HG03521 (cell line): ENCODE data around the gene VGLL1.

Experiments used
- ATAC-seq: cut with Tn5 transposase; IDR thresholded peaks from one replicate; pipeline ENCODE4 v1.9.1; 2021; ENCODE audit warnings: mild to moderate bottlenecking, moderate library complexity; ENCODE audit not compliant: unreplicated experiment

The VGLL1 gene, protein sequence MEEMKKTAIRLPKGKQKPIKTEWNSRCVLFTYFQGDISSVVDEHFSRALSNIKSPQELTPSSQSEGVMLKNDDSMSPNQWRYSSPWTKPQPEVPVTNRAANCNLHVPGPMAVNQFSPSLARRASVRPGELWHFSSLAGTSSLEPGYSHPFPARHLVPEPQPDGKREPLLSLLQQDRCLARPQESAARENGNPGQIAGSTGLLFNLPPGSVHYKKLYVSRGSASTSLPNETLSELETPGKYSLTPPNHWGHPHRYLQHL

DNA sequence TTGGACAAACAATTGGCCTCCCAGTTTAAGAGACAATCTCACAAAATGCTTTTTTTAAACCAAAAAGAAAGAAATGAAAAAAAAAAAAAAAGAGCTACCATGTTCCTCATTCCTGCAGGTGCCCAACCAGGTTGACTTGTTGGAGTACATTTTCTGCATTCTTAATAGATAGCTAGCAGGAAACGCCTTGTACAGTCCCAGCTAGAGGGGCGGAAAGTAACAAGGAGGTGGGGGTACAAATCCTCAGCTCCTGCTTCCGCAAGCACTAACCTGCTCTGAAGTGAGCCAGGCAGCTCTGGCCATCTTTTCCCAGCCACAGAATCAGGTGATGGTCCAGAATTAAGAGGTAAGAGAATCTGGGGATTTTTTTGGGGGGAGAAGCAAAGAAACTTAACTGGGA, at the start of gene VGLL1:
Gene VGLL1 (plus strand): TSS at position 265 of the 400 bp plus-strand sequence. CDS start 3,806 bp downstream, outside the sequence.
- no peak for ATAC-seq

DNA sequence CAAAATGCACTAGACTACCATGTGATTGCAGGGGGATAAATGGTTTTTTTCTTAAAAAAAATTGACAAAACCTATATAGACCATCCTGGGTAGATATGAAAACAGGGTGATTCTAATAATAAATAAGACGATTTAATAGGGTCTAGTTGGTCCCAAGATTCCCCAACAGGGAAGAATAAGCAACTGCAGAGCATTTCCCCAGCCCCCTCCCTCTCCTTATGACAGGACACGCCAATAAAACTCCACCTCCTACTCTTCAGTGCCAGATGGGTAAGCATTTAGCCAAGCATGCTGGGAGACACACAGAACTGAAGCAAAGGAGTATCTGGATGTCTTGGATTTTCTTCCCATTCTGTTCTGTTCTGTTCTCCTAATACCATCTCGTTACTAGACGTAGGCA, 44.4 kb upstream of the VGLL1 start, which contains the start of gene BRS3:
Gene BRS3 (plus strand): TSS at position 301 of the 400 bp plus-strand sequence. CDS start 168 bp downstream, outside the sequence.
- no peak for ATAC-seq

DNA sequence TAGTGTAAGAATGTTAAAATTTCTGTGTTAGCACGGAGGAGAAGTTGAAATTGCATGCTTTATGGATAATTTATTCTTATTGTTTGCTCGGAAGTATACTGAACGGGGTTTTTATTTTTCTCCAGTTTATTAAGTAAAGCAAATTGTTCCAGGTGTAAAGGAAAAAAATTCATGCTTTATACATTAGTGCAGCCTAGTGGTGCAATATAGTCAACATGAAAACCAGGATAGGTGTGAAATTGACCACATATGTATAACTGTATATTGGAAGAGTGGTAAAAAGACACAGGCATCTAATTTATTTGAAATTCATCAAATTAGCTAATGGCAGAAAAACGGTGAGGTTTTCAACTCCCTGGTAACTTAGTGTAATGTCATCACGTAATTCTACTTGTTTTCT, 43.3 kb upstream of the VGLL1 start:
- no peak for ATAC-seq

DNA sequence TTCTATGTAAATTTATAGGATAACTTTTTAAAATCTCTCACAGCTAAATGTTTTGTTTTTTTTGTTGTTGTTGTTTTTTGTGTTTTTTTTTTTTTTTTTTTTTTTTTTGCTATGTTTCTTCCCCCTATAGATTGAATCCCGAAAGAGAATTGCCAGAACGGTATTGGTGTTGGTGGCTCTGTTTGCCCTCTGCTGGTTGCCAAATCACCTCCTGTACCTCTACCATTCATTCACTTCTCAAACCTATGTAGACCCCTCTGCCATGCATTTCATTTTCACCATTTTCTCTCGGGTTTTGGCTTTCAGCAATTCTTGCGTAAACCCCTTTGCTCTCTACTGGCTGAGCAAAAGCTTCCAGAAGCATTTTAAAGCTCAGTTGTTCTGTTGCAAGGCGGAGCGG, 40.2 kb upstream of the VGLL1 start:
- ATAC-seq, result no peak

DNA sequence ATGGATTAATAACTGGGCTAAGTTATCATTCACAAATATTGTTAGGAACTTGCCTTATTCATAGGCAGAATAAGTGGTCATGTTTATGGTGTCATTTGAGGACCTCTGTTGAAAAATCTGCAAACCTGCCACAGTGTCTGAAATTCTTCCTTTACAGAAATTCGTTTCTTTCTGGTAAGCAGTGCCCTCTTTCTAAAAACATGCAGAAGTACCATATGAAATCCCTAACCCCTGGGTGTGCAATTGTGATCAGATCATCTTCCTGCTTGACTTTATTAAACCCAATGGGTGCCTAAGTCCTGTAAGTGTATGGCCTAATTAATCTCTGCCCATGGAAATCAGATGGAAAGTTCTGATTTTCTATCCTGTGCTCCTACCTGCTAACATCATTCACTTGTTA, 39.0 kb upstream of the VGLL1 start:
- ATAC-seq, result no peak

DNA sequence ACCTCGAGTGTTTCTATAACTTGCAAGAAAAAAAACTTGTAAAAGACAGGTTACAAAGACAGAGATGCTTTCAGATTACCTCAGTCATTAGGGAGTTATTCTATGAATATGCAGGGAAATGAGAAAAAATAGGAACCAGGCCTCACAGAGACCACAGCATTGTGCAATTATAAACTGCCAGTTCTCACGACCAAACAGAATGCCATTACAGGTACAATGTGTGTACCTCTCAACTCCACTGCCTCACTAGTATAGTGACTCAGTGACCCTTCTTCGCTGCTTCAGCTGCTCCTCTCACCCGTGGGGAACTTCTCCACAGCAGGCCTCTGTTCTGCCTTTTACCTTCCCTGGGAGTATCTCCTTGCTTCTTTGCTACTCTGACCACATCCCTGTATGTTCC, 37.0 kb upstream of the VGLL1 start:
- no peak for ATAC-seq

DNA sequence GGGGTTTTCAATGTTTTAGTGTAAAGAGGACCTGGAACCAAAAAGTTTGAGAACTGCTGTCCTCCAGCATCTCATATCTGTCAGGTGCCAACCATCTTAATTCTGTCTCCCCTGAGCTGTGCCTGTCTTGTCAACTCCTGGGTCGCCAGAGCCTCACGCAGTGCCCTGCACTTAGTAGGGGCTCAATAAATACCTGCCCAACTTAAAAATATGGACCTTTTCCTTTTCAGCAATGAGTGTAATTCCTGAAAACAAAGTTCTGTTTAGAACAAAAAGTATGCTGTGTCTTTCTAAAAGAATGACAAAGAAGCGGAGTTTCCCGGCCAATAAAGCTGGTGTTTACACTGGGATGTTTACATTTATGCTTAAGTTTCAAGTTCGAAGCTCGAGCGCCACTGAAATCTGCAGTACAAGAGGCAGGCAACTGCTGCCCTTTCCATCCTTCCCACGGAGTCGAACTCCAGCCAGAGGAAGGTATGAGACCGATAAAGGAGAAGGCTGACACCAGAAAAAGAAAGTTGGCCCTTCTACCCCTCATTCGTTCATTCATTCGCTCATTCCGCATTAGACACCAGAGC, 35.7 kb upstream of the VGLL1 start:
- no peak for ATAC-seq

DNA sequence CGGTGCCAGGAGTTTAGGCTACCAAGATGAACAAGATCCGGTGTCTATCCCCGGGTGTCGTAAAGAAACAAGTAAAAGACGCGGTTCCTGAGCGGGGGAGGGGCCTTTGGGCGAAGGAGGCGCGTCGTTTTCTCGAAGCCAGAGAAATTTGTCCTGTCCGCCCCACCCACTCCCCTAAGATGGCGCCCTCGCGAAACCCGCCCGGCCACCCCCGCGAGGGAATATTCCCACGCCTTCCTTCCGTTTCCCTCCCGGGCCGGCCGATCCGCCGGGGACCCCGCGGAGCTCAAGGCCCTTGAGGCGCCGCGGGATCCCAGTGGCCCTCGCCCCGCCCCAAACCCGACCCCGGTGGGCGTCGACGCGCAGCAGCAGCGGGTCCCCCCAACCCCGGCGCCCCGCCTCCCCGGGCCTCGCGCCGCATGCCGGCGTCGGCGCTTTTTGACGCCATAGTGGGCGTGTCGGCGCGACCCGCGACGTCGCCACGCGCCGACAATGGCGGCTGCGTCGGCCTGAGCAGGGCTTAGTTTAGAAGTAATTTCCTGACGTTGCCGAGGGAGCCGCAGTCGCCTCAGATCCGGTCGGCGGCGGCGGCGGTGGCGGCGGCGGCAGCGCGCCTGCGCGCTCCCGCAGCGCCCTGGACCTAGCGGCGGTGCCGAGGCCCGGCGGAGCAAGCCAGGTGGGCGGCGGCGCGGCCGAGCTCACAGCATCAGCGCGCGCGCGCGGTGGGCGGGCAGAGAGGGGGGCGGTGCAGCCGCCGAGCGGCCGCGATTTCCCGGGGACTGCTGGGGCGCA, 35.1 kb upstream of the VGLL1 start:
- peak; percentile 78 for ATAC-seq

DNA sequence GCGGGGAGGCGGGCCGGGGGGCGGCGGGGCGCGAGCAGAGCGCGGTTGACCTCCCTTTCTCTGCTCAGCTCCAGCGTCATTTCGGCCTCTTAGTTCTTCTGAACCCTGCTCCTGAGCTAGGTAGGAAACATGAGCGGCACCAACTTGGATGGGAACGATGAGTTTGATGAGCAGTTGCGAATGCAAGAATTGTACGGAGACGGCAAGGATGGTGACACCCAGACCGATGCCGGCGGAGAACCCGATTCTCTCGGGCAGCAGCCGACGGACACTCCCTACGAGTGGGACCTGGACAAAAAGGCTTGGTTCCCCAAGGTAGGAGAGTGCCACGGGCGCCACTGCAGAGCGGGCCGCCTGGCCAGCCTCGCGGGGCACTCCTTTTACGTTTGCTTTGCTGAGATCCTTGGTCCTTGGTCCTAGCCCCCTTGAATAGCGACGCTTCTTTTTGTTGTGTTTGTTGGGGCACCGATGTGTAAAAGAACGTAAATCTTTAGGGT, 34.4 kb upstream of the VGLL1 start, which contains the start of gene HTATSF1:
Gene HTATSF1 (plus strand): TSS at position 37 of the 497 bp plus-strand sequence. CDS start 93 bp downstream, at position 130.
- ATAC-seq, result no peak

DNA sequence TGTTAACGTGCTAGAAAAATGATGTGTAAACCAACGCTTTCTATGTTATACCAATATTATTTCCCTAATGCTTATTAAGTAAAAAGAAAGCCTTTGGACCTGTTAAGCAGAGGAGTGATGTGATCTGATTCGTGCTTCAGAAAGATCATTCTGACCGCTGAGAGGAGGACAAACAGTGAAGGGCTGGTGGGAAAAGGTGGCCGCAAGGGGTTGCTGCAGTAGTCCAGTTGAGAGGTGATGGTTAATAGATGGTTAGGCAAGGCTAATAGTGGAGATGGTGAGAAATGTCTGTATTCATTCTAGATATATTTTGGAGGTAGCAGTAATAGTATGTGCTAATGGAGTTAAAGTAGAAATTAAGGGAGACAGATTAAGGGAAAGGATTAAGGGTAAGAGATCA, 12.9 kb upstream of the VGLL1 start:
- ATAC-seq, result no peak

DNA sequence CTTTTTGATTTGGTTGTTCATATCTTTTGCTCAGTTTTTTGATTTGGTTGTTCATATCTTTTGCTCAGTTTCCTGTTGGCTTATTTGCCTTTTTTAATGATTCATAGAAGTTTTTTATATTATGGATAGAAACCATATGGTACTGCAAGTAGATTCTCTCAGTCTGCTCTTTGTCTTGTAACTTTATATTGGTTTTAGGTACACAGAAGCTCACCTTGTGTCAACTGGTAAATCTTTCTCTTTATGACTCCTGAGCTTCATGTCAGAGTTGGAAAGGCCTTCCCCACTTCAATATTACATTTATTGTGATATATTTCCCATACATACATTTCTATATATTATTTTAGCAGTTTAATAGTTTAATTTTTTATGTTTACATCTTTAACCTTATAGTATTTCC, 8.2 kb upstream of the VGLL1 start:
- no peak for ATAC-seq

DNA sequence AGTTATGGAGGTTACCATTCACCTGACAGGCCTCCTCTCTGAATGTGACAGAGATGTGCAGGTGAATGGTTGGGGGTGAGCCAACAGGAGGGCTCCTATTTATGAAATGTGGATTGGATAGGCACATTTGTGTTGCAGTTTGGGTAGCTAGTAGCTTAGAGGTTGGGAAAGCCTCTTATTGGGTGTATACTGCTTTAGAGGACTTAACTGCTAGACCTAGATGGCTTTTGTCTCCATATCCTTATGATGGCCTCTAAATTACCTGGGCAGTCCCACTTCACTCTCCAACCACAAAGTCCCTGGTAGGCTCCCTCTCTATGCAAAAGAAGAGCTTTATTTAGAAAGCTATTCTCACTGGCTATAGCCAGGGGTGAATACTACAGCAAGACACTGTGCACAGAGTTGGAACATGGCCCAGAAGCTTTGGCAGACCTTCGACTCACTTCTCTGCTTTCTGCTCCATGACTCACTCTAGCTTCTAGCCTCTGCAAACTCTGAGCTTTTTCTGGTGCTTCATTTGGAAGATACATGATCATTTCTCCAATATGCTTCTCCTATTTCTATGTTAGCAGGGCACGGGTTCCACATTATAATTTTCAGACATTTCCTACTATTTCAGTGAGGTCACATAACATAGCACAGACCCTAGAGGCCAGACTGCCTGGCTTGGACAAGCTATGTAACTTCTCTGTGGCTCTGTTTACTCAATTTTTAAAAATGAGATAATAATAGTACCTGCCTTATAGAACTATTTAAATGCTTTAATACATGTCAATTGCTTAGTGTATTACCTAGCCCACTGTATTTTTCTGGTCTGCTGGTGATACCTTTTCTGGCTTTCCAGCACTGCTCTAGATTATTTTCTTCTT, 6.0 kb upstream of the VGLL1 start:
- no peak for ATAC-seq

DNA sequence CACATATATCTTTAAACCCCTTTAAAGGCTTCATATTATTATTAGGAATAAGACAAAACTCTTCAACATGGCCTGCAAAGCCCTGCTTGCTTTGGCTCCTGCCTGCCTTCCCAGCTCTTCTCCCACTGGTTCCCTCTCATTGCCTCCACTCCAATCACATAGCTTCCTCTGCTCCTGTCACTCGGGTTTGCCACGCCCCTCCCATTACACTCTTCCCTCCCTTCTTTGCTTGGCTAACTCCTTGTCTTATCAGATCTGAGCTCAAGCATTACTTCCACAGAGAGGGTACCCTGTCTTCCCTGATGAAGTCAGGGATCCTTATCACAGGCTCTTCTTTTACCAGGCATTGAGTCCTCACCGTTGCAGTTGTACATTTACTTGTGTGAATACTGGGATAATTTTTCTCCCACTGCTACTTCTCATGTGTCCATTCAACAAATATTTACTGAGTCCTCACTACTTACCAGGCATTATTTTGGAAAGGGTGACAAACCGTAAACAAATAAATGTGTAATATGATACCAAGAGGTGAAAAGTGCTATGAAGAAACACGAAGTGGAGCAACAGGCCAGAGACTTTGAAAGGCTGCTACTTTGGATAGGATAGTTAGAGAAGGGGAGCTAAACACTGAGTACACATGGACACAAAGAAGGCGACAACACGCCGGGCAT, 3.2 kb upstream of the VGLL1 start:
- ATAC-seq, result no peak

DNA sequence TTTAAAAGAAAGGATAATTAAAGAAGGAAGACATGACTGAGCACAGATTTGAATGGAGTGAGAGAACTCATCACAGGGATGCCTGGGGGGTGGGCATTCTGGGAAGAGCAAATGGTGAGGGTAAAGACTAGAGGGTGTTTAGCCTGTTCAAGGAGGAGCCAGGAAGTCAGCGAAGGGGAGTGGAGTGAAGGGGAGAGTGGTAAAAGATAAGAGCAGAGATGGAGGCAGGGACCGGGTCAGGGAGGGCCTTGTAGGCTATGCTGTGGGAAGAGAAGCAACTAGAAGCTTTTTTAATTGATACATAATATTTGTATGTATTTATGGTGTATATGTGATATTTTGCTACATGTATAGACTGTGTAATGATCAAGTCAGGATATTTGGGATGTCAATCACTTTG, 2.2 kb upstream of the VGLL1 start:
- no peak for ATAC-seq

DNA sequence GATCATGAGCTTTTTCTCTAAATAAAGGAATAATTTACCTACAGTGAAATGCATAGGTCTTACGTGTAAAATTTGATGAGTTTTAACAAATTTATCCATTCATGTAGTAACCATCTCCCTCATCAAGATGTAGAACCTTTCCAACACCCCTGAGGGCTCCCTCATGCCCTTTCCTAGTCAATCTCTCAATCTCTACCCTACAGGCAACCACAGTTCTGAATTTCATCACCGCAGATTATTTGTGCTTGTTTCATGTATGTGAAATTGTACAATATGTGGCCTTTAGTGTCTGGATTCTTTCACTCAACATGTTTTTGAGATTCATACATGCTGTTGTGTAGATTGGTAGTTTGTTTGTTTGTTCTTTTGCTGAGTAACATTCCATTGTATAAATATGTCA, 2.1 kb downstream of the VGLL1 start:
- ATAC-seq, result no peak

DNA sequence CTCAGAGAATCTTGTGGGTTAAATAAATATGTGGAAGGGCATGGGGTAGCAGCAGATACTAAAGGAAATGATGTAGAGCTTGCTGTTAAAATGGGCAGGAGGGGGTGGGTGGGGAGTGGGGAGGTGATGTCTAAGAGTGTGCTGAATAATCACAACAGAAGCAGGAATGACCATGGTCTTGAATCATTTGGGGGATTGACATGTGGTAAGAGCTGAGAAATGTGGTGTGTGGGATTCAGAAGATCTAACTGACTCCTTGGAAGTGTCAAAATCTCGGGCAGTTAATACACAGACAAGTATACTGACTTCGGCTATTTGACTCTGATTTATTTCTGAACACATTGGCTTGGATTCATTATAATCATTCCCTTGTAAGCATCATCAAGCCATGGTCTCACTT, 6.8 kb downstream of the VGLL1 start:
- ATAC-seq, result no peak

DNA sequence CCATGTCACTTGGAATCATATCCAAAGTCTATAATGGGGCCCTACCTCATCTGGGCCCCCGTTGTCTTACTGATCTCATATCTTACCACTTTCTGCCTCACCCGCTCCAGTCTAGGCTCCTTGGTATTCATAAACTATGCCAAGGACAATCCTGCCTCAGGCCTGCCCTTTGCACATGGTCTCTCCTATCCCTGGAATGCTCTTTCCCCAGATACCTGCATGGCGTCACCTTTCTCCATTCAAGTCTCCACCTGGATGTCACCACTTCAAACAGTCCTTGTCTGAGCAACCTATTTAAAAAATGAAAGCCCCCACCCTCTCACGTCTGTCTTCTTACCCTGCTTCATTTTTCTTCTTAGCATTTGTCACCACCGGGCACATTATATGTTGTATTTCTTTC, 8.2 kb downstream of the VGLL1 start:
- ATAC-seq, result no peak

DNA sequence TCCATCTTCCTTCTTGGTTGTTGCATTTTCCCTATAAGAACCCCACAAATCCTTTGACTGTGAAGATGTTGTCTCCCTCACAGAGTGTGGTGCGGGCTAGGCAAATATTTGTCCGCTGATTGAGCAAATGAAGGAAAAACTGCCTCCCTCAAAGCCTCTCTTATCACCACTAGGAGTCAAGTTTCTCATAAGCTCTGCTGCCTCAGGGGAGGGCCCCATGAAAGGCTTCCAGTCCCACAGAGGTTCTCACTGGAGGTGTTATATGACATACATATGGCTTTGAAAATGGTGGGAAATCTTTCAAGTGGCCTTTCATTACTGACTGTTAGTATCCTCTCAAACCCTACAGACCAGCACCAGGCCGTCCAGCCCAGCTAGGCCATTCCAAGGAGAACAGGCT, 9.3 kb downstream of the VGLL1 start:
- ATAC-seq, result no peak

DNA sequence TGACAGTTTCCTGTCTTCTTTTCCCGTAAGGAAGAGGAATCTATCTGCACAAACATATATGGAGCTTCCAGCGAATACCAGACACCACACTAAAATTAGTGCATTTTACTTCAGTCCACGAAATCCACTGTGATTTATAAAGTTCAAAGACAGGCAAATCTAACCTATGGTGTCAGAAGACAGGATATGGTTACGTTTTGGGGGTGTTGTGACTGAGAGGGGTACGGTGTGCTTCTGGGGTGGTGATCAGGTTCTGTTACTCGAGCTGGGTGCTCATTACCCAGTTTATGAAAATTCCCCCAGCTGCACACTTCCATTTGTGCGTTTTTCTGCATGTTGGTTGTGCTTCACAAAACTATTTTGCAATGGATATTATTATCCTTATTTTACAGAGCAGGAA, 10.3 kb downstream of the VGLL1 start:
- ATAC-seq, result no peak

DNA sequence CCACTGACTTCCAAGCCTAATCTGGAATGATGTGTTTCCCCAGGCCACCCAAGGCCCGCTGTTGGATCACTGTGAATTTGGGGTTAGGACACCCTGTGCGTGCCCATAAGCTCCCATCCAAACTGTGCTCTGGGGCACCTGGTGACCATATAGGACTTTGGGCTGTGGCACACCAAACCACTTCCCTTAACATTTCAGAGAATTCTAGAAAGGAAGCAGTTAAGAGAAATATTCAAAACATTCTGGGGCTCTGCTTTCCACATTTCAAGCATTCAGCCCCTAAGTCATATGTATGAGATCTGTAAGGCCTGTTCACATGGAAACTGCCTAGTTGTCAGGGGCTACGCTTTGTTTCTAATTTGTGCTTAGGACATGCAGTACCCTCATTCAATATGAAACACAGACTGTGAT, 14.4 kb downstream of the VGLL1 start:
- no peak for ATAC-seq
